HG03280 (cell line): ENCODE measurements around the gene LRRC58.
A peak's percentile ranks its signal among the peaks of the same experiment; 100 is the strongest.
"Not testable (repeated sequence)": the region's sequence is repeated elsewhere in the genome, so short reads cannot be mapped to it uniquely, and the experiment has no call there.

Experiments
- ATAC-seq: cut with Tn5 transposase; IDR thresholded peaks from one replicate; pipeline ENCODE4 v1.9.1; 2021; ENCODE audit warnings: mild to moderate bottlenecking, moderate library complexity; ENCODE audit not compliant: unreplicated experiment

The LRRC58 gene

DNA sequence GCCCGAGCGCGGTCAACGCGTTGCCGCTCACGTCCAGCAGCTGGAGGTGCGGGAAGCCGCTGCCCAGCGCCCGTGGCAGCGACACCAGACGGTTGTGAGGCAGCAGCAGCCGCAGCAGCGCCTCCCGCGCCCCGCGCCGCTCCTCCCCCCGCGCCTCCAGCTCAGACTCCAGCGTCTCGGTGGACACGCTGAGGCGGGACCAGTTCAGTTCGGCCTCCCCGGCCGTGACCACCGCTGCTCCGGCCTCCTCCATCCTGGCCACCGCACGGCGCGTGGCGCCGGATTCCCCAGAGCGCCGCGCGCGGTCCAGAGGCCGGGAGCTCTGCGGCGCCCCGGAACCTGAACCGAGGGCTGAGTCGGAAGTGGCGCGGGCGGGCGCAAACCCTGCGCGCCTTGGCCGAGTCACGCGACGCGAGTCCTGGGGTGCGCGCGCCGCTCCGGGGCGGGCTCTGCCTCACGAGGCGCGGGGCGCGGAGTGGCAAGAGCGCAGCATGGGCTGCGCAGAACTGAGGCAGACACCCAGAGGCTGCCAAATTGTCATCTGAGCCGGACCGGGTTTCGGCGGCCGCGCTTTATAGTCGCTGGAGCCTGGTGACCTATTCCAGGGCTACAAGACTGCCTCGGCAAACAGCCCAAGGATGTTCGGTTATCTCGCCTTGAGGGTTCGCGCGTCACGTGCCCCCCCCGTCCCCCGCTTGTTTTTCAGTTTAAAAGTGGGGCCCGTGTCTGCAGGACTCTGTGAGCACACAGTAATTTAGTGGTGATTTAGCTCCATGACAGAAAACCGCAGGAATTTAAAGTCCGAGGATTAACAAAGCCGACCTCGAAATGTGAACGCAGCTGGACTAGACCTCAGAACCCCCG is at the start of gene LRRC58:
TSS of gene LRRC58 (minus strand) at position 364 of the 864 bp plus-strand sequence. CDS start at position 253, 111 bp downstream.
- ATAC-seq, result peak; percentile 90

DNA sequence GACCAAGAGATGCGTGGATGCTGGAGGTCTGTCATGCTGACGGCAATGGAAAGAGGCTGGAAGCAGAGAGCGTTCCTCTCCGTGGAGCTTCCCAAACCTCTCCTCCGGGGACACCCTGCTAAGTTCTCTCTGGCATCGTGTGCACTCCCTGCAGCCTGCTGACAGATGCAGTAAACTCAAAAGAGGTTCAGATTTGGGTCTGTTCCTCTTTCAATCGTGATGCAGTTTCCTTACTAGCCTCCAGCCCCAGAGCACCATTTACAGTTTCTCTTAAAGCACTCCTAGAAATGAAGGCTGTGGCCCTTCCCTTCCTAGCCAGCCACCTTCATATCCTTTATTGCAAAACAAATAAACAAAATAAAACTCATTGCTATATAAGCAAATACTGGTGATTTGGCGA is 47.3 kb upstream of the LRRC58 start:
- ATAC-seq, result no peak

DNA sequence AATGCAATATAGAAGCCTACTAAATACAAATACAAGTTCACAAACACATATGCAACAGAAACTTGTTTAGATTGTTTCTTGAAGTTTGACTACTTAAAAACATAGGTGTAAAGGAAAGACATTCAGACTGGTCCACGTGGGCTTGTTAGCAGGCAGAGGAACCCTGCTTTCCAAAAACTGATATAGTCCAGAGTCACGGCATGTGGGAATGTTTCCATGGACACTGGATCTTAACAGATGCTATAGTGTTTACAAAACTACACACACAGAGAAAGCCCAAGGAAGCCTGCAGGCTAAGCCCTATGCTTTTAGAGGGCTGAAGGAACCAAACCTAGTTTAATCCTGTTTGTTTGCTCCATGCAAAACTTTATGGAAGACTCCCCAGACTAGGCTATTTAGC is 45.2 kb upstream of the LRRC58 start:
- no peak for ATAC-seq

DNA sequence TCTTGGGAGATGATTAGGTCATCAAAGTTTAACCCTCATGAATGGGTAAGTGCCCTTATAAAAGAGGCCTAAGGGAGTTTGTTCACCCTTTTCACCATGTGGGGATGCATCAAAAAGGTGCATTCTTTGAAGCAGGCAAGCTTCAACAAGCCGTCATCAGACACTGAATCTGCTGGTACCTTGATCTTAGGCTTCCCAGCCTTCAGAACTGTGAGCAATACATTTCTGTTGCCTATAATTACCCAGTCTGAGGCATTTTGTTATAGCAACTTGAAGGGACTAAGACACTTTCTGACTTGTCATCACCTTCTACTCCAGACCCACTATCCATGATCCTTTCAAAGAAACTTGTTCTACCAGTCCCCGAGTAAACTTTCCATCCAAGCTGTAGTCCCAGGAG is 44.6 kb upstream of the LRRC58 start:
- ATAC-seq, result no peak

DNA sequence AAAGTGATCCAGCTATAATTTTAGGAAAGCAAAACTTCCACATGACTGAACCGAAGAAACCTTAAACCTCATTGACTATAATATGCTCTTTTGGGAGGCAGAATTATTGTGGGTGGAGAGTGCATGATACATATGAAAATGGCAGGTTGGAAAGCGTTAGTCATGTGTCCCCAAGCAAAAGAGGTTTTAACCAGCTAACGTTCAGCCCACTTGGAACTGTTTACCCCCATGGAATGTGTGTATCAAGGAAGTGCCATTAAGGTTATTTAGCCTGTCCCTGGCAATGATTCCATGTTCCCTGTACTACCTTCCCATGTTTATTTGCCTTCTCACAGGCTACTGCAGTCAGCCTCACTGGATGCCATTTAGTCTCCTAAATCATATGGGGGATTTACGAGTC is 44.1 kb upstream of the LRRC58 start:
- no peak for ATAC-seq

DNA sequence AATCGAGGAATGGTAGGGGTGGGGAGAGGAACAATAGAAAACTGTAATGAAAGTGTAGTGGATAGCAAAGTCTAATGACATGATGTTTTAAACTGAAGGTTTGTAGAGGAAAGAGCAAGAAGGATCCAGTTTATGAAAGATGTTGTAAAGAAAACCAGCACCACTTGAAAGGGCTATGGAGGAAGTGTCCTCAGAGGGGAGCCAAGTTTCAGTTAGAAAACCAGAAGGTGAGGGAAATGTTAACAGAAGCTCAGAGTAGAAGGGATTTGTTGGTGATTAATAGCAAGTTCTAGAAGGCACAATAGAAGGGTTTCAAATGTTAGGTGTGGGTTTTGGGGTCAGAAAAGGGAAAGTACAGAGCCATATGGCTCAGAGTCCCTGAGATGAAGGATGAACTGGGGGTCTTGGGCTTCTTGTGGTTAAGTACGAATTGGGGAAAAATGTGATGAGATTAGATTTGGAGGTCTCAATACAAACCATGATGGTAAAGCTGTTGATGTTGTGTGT is 33.8 kb upstream of the LRRC58 start:
- ATAC-seq, result no peak

DNA sequence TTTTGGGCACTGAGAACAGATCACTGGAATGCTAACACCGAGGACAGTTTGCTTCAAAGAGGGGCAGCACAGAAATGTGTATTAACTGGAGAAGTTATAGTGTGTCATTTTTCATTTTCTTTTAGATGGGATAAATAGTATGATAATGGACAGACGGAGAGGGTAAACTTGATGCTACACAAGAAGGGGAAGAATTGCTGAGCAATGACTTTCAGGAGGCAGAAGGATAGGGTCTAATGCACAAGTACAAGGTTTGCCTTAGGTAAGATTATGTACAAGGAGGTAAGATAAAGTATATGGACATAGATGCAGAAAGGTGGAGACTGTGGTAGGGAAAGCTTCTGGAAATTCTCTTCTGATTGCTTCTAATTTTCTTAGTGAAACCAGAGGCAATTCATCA is 32.3 kb upstream of the LRRC58 start:
- ATAC-seq, result no peak

DNA sequence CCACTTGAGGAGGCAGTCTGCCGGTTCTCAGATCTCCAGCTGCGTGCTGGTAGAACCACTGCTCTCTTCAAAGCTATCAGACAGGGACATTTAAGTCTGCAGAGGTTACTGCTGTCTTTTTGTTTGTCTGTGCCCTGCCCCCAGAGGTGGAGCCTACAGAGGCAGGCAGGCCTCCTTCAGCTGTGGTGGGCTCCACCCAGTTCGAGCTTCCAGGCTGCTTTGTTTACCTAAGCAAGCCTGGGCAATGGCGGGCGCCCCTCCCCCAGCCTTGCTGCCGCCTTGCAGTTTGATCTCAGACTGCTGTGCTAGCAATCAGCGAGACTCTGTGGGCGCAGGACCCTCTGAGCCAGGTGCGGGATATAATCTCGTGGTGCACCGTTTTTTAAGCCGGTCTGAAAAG is 28.8 kb upstream of the LRRC58 start:
- ATAC-seq, result not testable (repeated sequence)

DNA sequence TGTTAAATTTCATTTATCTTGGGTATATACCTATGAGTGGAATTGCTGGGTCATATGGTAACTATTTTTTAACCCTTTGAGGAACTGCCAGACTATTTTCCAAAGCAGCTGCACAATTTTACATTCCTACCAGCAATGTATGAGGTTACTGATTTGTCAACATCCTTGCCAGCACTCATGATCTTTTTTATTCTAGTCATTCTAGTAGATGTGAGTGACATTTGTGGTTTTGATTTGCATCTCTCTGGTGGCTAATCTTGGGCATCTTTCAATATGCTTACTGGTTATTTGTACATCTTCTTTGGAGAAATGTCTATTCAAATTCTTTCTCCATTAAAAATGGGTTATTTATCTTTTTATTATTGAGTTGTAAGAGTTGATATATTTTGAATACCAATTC is 21.3 kb upstream of the LRRC58 start:
- ATAC-seq, result no peak

DNA sequence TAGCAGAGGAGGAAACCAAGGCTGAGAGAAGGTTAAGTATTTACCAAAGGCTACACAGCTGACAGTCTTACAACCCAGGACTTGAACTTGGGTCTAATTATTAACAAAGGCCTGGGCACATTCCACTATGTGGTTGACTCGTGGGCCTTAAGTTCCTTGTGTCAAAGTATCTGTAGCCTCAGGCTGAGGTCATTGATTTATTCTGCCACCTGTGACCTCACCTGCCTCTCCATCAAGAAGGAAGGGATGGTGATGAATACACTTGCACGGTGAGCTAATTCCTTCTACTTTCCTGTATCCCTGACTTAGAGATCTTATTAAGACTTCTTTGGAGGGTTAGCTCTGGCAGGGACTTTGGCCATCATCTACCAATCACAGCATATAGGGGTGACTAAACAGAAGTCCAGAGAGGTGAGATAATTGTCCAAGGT is 19.9 kb upstream of the LRRC58 start:
- ATAC-seq, result peak; percentile 37

DNA sequence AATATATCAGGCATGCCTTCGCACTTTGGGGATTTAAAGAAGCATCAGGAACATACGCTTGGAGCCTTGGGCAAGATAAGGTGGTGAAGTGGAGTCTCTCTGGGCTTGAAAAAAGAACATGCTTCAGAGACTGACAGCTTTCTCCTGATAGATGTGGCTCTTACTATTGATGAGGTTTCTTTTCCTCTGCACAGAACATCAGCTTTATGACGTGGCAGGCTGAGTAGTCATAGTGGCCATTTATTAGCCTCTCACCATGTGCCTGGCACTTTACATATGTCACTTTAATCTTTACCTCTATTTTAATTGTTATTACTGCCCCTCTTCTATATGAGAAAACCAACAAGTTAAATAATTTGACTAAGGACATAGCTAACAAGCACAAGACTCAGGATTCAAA is 19.0 kb upstream of the LRRC58 start:
- ATAC-seq, result no peak

DNA sequence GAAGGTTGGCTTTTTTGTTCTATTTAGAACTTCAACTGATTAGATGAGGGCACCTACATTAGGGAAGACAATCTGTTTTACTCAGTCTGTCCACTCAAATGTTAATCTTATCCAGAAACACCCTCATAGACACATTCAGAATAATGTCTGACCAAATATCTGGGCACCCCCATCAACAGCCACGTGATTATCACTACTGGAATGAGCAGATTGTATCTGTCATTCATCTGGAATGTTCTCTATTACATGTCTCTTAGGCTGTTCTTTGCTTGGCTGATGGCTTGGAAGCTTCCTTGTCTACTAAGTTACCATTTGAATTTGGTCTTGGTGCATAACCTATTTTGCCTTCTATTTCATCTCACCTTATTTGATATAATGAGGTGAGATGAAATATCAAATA is 15.7 kb upstream of the LRRC58 start:
- ATAC-seq, result no peak

DNA sequence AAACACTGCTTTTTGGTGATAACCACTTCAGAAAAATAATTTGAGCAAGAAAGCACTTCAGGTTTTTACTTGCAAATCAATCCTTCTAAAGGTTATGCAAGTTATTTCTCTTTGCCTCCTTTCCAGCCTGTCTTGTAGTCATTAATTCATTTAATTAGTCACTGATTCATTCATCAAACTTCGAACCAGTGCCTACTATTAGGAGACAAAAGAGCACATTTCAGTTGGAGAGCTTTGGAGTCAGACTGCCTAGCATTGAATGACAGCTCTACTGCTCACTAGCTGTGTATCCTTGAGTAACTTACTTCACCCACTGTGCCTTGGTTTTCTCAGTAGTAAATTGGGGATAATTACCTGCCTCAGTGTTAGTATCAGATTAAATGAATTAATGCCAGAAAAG is 14.9 kb upstream of the LRRC58 start:
- ATAC-seq, result no peak

DNA sequence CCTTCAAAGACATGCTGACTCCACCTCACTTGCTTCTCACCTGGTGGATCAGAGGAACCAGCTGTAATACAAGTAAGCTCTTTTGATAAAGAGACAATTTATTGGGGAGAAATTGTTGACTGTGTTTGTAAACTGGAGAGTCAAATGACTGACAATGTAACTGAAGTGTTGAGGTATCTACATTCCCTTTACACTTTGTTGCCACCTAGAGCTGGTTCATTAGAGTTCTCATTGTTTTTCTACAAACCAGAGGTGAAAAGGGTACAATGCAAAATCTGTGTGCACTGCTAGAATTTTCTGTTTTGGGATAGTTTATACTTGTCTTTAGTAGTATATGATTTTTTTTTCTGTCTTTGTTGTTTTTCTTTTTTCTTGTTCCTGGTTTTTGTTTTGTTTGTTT is 8.7 kb upstream of the LRRC58 start:
- ATAC-seq, result no peak

DNA sequence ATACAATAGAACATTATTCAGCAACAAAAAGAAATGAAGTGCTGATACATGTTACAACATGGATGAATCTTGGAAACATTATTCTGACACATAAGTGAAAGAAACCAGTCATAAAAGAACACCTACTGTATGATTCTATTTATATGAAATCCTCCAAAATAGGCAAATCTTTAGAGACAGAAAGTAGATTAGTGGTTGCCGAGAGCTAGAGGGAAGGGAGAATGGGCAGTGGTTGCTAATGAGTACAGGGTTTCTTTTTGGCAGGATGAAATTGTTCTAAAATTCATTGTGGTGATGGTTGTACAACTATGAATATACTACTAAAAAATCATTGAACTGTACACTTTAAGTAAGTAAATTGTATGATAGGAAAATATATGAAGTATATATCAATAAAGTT is 6.3 kb upstream of the LRRC58 start:
- peak; percentile 49 for ATAC-seq

DNA sequence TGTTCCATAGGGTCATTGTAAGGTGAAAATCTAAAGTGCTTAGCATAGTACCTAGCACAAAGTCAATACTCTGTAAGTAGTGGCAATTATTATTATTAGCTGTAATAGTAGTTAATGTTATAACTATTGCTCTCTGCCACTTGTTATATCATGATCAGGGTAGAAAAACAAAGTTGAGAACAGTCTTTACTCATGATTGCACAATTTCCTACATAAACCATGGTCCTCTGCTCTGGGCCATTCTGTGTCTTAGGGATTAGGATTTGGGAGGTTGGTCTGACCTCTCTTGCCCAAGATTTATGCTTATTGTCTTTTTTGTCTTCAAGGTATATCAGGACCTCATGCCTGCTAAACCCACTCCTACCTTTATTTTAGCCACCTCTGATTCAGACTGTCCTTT is 4.3 kb upstream of the LRRC58 start:
- no peak for ATAC-seq

DNA sequence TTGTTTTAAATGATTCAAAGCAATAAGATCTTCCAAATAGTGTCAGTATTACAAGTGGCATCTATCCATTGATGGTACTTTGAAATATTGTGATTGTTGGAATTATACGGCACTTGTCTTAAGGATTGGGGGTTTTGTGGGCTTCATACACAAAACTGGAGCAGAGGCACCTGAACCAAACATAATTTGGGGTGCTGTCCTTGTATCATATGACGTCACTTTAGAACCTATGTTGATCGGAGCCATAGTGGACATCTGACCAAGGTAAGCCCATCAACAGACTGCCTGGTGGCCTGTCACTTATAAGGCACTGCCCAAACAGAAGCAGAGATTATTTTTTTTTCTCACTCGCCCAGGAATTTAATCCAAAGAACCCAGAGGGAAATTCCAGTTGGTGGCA is 2.9 kb upstream of the LRRC58 start:
- no peak for ATAC-seq

DNA sequence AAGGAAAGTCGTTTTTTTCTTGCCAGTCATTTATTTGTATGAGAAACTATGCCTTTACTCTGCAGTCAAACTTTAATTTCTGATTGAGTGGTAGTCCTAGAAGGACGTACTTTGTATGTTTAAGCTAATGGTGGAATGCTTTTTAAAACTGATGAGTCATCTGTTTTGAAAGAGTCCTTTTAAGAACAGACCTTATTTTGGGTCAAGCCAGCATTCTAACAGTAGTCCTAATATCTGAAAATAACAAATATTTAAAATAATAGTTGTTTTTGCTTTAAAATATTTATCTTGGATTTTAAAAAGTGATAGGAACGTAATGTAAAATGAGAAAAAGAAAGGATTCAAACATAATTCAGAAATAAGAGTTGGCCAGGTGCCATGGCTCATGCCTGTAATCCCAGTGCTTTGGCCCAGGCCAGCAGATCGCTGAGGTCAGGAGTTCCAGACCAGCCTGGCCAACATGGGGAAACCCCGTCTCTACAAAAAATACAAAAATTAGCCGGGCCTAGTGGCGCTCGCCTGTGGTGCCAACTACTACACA is 1.3 kb upstream of the LRRC58 start:
- ATAC-seq, result no peak

DNA sequence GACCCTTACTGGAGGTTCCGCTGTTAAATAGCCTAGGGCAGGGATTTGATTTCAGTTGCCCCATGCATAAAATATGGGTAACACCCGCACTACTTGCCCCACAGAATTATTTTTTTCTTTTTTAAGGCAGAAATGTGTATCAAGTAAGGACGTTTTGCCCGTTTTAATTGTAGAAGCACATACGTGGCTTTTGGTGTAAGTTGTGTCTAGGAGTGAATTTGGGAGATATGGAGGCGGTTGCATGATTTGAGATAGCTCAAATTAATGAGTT is 636 bp upstream of the LRRC58 start:
- no peak for ATAC-seq

DNA sequence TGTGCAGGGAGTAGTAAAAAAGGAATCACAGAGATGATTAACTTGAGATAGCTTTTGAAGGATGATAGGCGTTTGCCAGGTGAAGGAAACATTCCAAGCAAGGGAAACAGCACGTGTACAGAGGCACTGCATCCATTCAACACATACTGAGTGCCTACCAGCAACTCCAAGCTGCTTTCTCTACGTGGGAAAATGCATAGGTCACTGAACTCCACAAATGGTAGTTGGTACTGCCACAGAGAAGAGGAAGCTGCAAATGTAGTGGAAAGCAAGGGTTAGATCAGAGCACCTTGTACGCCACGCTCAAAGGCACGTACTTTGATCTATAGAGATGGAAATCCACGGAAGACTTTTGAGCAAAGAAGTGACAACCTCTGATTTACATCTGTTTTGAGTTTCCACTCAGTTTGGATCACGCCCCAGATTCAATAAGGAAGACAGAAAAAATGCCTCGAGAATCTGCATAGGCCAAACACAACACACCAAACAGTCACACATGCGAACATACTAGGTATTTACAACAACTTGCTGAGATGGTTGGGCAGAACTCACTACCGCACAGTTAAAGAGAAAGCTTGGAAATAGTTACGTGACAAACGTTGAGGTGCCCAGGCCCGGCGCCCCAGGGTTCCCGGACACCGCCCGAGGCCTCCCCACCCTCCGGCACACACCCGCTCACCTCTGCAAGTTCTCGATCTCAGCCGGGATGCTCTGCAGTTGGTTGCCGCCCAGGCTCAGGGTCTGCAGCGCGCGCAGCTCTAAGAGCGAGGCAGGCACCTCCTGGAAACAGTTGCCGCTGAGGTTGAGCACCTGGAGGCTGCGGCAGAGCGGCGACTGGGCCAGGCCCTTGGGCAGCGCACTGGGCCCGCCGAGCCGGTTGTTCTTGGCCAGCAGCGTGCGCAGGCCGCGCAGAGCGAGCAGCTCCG is 826 bp downstream of the LRRC58 start:
- peak; percentile 51 for ATAC-seq

DNA sequence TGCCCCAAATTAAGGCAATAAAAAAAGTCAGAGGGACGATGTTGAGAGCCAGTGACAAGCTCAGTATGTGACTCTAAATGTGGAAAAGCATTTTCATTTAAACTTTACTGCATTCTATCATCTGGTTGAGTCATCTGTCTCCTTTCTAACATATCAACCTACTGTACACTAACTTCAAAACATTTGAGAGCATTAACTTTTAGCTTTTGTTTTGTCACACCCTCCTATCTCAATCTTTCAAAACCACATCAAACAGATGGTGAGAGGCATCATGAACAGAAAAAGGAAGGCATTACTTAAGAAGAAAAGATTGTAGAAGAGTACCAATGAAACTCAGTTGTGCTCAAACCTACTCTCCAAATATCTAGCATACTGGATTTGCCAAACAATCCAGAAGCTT is 4.8 kb downstream of the LRRC58 start:
- no peak for ATAC-seq
